Measurements from ENCODE around the gene WDFY4.

Gene WDFY4

DNA sequence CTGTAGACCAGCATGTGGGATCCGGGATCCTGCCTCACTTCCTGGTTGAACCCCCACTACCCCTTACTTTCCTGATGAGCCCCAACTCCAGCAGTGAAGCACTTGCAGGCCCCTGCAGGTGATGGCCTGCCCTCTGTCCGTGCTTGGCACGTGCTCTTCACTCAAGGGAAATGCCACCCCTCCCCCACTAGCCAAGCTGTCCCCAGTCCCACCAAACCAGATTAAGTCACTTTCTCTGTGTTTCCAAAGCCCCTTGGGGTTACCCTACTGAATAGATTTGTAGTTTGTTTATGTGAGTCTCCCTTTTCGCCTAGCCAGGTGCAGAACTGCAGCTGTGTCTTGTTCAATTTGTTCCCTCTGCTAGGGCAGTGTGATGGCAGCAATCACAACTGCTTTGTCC, 121.7 kb downstream of the WDFY4 start:
- TF ChIP-seq TAF1 (IDR thresholded peaks at IDR 0.05; ENCODE audit: borderline replicate concordance, insufficient read depth, low read length): no peak
- TF ChIP-seq REST (IDR thresholded peaks at IDR 0.05; ENCODE audit: insufficient read depth in 1 of 2, low read depth in 2 of 2, low read length in 2 of 2): no peak
- no peak for TF ChIP-seq SIN3A (IDR thresholded peaks at IDR 0.05; ENCODE audit: borderline replicate concordance, insufficient read depth, low read length)
- TF ChIP-seq FOXP2 (optimal IDR thresholded peaks at IDR 0.05; ENCODE audit: borderline replicate concordance, extremely low read depth, extremely low read length, insufficient read depth): no peak
- TF ChIP-seq POLR2AphosphoS5 (IDR thresholded peaks at IDR 0.05; ENCODE audit: low read depth, low read length): no peak

GRCh38 chr10:48807791-48808470, 123.3 kb downstream of the WDFY4 start:
- no peak for TF ChIP-seq REST (IDR thresholded peaks at IDR 0.05; ENCODE audit: insufficient read depth in 1 of 2, low read depth in 2 of 2, low read length in 2 of 2)

DNA sequence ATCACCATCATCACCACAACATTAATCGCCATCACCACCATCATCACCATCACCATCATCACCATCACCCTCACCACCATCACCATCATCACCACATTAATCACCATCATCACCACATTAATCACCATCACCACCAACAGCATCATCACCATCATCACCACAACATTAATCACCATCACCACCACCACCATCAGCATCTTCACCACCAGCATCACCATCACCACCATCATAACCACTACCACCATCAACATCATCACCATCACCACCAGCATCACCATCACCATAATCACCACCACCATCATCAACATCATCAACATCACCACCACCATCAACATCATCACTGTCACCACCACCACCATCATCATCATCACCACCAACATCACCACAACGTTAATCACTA, 124.6 kb downstream of the WDFY4 start:
- no peak for TF ChIP-seq POLR2AphosphoS5 (IDR thresholded peaks at IDR 0.05; ENCODE audit: low read depth, low read length)
- no peak for TF ChIP-seq SIN3A (IDR thresholded peaks at IDR 0.05; ENCODE audit: borderline replicate concordance, insufficient read depth, low read length)
- no peak for TF ChIP-seq TAF1 (IDR thresholded peaks at IDR 0.05; ENCODE audit: borderline replicate concordance, insufficient read depth, low read length)
- TF ChIP-seq REST (IDR thresholded peaks at IDR 0.05; ENCODE audit: insufficient read depth in 1 of 2, low read depth in 2 of 2, low read length in 2 of 2): no peak
- no peak for TF ChIP-seq FOXP2 (optimal IDR thresholded peaks at IDR 0.05; ENCODE audit: borderline replicate concordance, extremely low read depth, extremely low read length, insufficient read depth)

DNA sequence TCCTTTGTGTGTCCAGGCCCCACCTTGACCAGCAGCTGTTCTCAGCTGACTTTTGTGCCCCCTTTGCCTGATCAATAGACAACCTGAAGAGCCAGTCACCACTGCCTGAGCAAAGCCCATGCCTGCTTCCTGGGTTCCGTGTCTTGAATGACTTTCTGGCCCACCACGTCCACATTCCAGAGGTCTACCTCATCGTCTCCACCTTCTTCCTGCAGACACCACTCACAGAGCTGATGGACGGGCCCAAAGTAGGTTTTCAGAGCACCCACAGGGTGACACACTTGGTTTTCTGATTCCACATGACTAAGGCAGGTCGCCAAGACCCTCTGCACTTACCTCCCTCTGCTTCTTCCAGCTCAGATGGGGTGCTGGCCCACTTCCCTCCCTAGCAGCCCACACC, 126.8 kb downstream of the WDFY4 start:
- TF ChIP-seq FOXP2 (optimal IDR thresholded peaks at IDR 0.05; ENCODE audit: borderline replicate concordance, extremely low read depth, extremely low read length, insufficient read depth) (no peak), REST (IDR thresholded peaks at IDR 0.05; ENCODE audit: insufficient read depth in 1 of 2, low read depth in 2 of 2, low read length in 2 of 2) (no peak), TAF1 (IDR thresholded peaks at IDR 0.05; ENCODE audit: borderline replicate concordance, insufficient read depth, low read length) (no peak), POLR2AphosphoS5 (IDR thresholded peaks at IDR 0.05; ENCODE audit: low read depth, low read length) (no peak), SIN3A (IDR thresholded peaks at IDR 0.05; ENCODE audit: borderline replicate concordance, insufficient read depth, low read length) (no peak)

DNA sequence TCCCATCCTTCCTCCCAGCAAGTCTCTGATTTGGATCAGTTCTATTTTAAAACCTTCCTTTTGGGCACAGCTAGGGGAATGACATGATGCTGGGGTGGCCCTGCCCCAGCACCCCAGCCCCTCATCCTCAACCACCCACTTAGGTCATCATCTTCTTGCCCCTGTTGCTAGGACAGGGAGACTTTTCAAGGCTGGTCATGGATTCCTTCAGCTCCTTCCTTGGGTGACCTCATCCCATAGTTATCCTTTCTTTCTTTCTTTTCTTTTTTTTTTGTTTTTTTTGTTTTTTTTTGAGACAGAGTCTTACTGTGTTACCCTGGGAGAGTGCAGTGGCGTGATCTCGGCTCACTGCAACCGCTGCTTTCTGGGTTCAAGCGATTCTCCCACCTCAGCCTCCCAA, 127.2 kb downstream of the WDFY4 start:
- TF ChIP-seq SIN3A (IDR thresholded peaks at IDR 0.05; ENCODE audit: borderline replicate concordance, insufficient read depth, low read length) (no peak), POLR2AphosphoS5 (IDR thresholded peaks at IDR 0.05; ENCODE audit: low read depth, low read length) (no peak), REST (IDR thresholded peaks at IDR 0.05; ENCODE audit: insufficient read depth in 1 of 2, low read depth in 2 of 2, low read length in 2 of 2) (no peak), FOXP2 (optimal IDR thresholded peaks at IDR 0.05; ENCODE audit: borderline replicate concordance, extremely low read depth, extremely low read length, insufficient read depth) (no peak), TAF1 (IDR thresholded peaks at IDR 0.05; ENCODE audit: borderline replicate concordance, insufficient read depth, low read length) (no peak)
